Gastrocnemius medialis (tissue), 4 donors: ENCODE measurements around the gene ALPI.
"Not testable (repeated sequence)": the region's sequence is repeated elsewhere in the genome, so short reads cannot be mapped to it uniquely, and the experiment has no call there.

Experiments
- POLR2A ChIP-seq, 2 donors: fragments of 450-650 bp; IDR thresholded peaks; one replicate each; pipeline ENCODE4 v1.6.1; 2017; ENCODE audit warnings: antibody characterized with exemption in 2 of 2, mild to moderate bottlenecking in 2 of 2, moderate library complexity in 2 of 2
- TF ChIP-seq, protein P1 (sequence below), 5 experiments: fragments of 450-650 bp in 3 of 5; fragments of 200-600 bp in 2 of 5; sonication (generic) in 2 of 5; IDR thresholded peaks in 4 of 5; conservative IDR thresholded peaks in 1 of 5; 1 replicate in 4 of 5; 2 replicates in 1 of 5; pipeline ENCODE4 v1.5.1; 2016 to 2019; ENCODE audit warnings: antibody characterized with exemption in 5 of 5, mild to moderate bottlenecking in 3 of 5, moderate library complexity in 3 of 5

DNA sequence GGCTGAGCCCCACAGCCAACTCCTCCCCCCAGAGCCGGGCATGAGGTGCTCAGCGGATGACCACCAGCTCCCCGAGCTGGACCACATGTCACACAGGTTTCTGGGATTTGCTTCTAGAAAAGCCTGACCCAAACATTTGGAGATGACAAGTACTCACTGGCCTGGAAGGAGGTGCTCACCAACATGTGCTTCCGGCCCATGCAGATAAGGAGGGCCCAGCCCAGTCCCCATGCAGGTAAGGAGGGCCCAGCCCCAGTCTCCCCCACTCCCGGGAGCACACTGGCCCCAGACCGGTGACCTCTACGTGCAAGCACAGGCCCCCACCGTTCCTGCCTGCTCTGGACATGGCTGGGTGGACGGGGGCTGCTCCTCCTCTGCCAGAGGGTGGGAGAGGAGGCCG lies 14.0 kb upstream of the ALPI start:
- TF ChIP-seq, protein P1, sequence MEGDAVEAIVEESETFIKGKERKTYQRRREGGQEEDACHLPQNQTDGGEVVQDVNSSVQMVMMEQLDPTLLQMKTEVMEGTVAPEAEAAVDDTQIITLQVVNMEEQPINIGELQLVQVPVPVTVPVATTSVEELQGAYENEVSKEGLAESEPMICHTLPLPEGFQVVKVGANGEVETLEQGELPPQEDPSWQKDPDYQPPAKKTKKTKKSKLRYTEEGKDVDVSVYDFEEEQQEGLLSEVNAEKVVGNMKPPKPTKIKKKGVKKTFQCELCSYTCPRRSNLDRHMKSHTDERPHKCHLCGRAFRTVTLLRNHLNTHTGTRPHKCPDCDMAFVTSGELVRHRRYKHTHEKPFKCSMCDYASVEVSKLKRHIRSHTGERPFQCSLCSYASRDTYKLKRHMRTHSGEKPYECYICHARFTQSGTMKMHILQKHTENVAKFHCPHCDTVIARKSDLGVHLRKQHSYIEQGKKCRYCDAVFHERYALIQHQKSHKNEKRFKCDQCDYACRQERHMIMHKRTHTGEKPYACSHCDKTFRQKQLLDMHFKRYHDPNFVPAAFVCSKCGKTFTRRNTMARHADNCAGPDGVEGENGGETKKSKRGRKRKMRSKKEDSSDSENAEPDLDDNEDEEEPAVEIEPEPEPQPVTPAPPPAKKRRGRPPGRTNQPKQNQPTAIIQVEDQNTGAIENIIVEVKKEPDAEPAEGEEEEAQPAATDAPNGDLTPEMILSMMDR (IDR thresholded peaks at IDR 0.05 in 4 of 5, conservative IDR thresholded peaks at IDR 0.05 in 1 of 5) = not testable (repeated sequence)
- not testable (repeated sequence) for TF ChIP-seq POLR2A (IDR thresholded peaks at IDR 0.05)
